RKO (cell line): ENCODE data around the gene CASZ1.

Experiments
- DNase-seq: peaks from one replicate; pipeline ENCODE4 v3.0.0-alpha.2; 2016; ENCODE audit warnings: low spot score

Gene CASZ1

GRCh38 chr1:10775763-10776162 is 20.7 kb downstream of the CASZ1 start:
- DNase-seq = no peak

DNA sequence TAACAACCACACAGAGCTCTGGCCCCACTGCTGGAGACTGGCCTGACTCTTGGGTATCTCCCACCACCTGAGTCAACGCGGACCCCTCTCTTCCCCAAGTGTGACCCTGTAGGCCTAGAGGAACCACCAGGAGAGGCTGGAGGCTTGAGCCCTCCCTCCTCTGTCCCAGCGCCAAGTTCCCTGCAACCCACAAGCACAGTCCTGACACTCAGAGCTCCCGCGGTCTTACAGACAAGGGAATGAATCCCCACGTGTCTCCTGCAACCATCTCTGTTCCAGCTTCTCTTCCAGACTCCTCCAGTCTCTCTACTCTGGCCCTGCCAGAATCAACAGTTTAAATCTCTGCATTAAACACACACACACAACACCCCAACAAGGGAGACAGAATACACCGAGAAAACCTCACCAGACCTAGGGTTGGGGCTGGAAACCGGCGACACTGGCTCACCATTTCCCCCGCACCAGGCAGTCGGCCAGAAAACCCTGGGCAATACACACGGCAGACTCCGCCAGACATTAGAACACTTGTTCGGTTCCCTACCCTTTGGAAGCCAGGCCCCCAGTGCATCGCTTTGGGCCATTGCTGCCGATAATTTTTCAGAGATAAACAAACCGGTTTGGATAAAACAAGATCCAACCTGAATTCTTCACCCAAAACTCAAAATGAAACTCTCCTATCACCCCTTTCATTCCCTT is 21.7 kb downstream of the CASZ1 start:
- DNase-seq = no peak

DNA sequence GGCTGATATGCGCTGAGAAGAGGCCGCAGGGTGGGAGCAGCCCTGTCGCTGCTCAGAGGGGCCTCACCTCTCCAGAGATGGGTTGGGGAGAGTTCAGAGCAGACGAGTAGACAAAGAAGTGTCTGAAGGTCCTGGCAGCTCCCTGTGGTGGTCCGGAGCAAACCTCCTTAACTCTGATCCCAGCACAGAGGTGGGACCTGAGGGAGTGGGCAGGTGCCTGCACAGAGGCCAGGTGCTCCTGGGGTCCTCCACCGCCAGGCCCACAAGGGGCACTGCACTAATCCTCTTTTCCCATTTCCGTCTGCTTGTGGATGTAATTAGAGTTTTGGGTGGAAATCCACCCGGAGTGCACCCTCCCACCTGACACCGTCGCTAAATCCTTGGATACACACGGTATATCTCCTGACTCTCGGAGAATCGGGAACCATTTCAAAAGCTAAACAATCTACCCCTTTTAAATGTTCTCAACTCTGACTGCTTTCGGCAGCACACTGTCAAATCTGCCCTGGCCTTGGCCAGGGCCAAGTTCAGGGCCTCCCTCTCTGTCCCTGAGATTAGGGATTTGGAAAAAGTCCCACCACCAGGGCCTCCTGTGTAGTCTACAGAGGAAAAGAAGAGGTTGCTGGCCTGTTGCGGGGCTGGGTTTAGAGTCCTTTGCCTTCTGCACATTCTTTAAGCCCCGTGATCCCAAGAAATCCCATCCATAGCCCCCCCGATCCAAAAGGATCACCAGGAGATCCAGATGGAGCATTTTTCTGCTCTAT is 22.4 kb downstream of the CASZ1 start:
- no peak for DNase-seq

- no peak for DNase-seq
Observed at GRCh38 chr1:10773376-10773775, 23.1 kb downstream of the CASZ1 start.

GRCh38 chr1:10772711-10773110 is 23.7 kb downstream of the CASZ1 start:
- no peak for DNase-seq

GRCh38 chr1:10771789-10772188 is 24.7 kb downstream of the CASZ1 start:
- DNase-seq = no peak

DNA sequence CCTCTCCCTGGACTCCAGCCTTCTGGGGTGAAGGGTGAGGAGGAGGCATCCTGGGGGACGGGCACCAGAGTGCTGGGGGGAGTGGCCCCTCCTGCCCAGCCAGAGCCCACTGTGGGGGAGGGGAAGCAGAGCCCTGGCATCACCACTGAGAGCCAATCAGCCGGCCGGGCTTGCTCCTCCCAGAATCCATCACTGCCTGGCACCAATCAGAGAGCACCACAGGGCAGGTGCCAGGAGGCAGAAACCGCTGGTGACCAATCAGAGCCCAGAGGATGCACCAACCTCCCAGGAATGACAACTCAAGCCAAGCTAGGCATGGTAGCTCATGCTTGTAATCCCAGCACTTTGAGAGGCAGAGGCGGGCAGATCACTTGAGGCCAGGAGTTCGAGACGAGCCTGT is 27.9 kb downstream of the CASZ1 start:
- no peak for DNase-seq

- DNase-seq = no peak
Observed at GRCh38 chr1:10767282-10767681, 29.2 kb downstream of the CASZ1 start.

DNA sequence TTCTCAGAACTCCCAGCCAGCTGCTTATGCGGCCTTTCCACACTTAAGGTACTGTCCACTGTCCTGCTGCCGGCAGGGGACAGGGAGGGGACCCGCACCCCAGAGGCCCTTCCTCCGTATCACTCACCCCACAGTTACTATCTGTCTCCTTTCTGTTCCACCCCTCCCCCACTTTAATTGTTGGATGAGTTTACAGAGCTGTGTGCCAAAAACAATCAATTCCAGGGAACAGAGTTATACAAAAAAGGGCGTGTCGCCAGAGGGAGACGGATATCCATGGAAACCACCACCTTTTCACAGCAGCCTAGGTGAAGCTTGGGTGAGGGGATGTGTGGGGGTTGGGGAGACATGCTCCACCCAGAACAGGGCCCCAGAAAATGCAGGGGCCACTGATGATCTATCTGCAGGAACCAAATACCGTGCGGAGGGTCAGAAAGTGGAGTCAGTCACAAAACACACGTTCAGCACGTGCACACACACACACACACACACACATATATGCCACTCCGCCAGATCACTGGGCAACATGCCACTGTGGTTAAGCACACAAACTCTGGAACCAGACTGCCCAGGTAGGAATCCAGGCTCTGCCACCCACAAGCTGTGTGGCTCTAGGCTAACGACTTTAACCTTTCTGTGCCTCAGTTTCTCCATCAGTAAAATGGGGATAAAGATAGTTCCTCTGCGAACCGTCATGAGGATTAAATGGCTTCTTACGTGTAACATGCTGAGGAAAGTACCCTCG is 30.5 kb downstream of the CASZ1 start:
- DNase-seq = no peak

DNA sequence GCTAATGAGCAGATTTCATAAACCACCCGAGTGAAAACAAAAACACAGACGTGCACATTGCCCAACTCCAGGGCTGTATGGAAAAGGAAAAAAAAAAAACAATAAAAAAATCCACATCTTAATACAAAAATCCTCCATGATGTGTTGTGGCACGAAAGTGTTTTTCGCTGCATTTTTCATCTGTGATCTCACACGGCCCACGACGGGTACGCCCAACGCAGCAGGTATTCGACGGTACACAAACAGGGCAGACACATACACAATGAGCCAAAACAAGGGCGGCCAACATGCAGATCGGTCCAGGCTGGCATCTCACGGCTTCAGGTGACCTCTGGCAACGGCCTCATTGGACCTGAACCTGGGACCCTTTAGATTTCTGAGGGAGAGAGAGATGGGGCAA is 31.1 kb downstream of the CASZ1 start:
- no peak for DNase-seq

GRCh38 chr1:10764296-10764798 is 32.1 kb downstream of the CASZ1 start:
- DNase-seq = no peak

DNA sequence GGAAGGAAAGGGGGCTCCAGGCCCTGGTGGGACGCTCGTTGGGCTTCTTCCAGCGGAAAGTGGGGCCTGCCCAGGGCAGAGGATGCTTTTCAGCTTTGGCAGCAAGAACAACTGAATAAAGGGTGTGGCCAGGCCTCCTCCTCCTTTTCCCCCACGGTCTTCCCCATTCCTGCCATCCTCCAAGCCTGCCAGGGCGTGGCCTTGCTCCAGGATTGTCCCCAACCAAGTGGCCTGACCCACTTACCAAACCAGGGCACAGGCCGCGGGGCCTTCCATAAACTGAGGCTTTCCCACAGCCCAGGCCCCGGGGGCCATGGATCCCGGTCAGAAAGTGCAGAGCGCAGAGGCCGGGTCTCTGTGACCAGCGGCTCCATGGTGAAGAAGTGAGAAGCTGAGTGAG is 33.6 kb downstream of the CASZ1 start:
- DNase-seq = no peak

DNA sequence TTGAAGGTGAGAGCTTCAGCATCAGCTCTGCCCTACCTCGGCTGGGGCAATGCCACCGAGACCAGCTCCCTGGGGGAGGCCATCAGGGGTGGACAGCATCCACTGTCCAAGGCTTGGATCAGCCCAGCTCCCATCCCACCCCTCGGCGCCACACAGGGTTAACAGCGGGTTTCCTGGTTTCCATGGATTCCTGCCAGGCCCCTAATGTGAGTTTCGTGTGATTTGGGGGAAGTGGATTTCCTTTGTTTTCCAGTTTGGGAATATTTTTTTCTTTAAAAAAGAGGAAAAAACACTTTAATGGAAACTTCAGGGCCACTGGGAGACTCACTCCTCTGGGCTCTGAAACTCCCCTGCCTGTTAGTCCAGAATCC is 34.3 kb downstream of the CASZ1 start:
- DNase-seq = no peak

GRCh38 chr1:10761503-10762152 is 34.8 kb downstream of the CASZ1 start:
- no peak for DNase-seq

DNA sequence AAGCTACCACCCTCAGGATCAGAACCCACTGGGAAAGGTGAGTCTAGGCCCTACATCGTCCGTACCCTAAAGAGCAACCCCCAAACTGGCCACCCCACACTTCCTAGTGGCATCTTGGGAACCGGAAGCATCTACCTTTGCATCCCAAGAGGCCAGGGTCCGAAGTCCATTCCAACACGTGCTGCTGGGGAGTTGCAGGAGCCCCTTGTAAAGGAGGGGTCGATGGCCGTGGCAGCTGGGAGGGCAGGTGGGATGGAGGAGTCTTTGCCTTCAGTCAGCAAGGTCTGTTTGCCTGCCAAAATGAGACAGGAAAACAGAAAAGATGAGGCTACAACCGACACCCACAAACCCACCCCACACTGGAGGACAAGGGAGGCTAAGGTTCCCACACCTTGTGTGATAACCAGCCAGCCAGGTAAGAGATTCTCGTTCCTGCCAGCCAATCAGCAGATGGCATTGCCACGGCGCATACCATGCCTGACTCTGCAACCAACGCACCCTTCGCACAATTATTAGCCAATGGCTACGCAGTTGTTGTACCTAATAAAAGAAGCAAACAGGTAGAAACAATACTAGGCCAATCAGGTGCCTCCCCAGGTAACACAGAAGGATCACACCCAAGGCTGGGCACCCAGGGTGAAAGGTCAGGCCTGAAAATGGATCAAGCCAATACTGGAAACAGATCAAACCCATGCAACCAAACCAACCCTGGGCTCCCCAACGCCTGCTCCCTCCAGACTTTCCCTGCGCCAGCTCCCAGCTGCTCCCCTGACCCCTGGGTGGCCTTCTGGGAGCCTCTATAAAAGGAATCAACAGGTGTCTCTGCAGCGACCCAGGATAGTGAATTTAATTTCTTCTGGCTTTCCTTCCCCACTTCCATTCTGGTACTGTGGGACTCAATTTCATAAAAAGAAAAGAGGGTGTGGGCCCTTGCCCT is 35.6 kb downstream of the CASZ1 start:
- DNase-seq = no peak

GRCh38 chr1:10759413-10760200 is 36.8 kb downstream of the CASZ1 start:
- no peak for DNase-seq

DNA sequence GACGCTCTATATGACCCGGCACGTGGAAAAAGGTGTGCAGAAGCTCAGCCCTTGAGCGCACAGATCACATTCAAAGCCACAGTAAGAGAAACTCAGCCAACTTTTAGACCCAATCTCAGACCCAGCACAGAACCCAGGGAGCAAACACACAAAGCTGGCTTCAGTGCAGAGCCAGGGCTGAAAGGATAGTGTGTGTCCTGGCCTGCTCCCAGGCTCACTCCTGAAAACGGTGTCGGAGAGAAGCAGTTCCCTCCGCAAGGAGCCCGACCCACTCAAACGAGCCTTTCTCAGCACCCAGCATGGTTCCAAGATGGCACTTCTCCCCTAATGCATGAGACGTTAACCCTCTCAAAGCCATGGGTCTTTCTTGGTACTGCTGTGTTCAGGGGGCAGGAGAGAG is 39.6 kb downstream of the CASZ1 start:
- no peak for DNase-seq

DNA sequence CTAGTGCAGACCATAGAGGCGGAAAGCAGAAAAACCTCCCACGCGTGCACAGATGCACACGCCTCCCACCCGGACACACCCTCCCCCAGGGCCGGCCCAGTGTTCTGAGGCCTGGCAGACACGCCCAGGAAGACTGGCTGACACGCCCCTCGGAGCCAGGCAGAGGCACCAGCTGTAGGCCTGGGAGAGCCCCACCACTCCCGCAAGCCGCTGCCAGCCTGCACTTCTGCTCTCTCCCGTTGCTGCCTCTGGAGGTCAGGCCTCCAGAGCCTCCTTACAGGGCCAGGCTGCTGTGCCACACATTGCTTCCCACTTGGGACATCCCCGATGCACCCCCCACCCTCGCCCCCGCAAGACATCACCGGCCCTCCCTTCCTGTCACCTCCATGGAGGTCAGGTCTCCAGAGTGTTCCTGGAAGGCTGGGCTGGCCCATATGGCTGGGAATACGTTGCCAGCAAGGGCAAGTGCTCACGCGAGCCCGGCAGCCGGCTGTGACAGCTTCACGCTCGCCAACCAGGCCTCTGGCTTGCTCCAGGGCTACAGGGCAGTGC is 40.4 kb downstream of the CASZ1 start:
- DNase-seq = no peak

GRCh38 chr1:10754568-10755329 is 41.7 kb downstream of the CASZ1 start:
- no peak for DNase-seq
